D721Med (cell line): ENCODE measurements around the gene LRP1B.

ENCODE experiments used
- DNase-seq: peaks from one replicate; pipeline ENCODE4 v3.0.0; 2011; ENCODE audit warnings: low spot score; ENCODE audit not compliant: insufficient read length
- FAIRE-seq: peaks from 2 replicates; lab custom pipeline; 2011; peaks lifted over from hg19 to GRCh38; lab: Jason Lieb, UNC
- CTCF ChIP-seq: IDR thresholded peaks from 2 replicates; pipeline ENCODE4 v1.5.1; 2012; ENCODE audit warnings: mild to moderate bottlenecking, control low read depth; ENCODE audit not compliant: insufficient read depth; ENCODE audit errors: missing control alignments

LRP1B gene

DNA sequence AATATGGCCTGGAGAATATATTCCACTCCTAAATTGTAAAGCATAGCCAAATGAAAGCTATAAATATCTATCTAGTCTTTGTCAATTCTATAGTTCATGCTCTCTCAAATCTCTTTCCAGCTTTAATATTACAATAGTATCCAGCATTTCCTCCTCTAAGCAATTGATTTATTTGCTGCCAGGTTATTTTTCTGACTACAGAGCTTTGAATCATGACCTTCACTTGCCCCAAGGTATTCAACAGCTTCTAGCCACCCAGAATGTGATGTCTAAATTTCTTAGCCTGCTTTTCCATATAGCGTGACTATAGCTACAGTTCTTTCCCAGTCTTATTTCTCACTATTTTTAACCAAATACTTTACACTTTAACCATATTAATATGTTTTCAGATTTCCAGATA lies 1287.6 kb downstream of the LRP1B start:
- DNase-seq (no peak), FAIRE-seq (no peak)
- no peak for TF ChIP-seq CTCF

- DNase-seq (no peak), FAIRE-seq (no peak)
- no peak for TF ChIP-seq CTCF
Measured at GRCh38 chr2:140842110-140842509, 1288.7 kb downstream of the LRP1B start.

DNA sequence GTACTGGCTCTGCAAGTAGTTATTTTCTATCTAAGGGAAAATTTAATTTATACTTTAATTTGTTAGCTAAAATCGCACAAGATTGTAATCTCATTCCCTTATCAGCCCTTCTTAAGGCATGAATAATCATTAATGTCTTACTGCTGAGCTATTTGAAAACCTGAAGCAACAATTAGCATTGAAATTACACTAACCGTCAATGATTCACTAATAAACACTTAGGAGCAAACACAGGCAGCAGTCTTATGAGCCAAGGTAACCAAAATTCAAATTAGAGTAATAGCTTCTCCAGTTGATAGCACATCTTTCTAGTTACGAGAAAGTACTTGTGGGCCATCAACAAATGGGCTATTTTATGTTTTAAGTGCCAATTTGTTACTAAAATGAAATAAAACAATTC lies 1289.7 kb downstream of the LRP1B start:
- FAIRE-seq (no peak), DNase-seq (no peak)
- no peak for TF ChIP-seq CTCF

GRCh38 chr2:140836826-140837225 lies 1294.0 kb downstream of the LRP1B start:
- FAIRE-seq: no peak

GRCh38 chr2:140835079-140835478 lies 1295.7 kb downstream of the LRP1B start:
- DNase-seq (no peak), FAIRE-seq (no peak)
- TF ChIP-seq CTCF: no peak

More at GRCh38 chr2:140836826-140837225, 1294.0 kb downstream of the LRP1B start:
- DNase-seq: no peak
- no peak for TF ChIP-seq CTCF

DNA sequence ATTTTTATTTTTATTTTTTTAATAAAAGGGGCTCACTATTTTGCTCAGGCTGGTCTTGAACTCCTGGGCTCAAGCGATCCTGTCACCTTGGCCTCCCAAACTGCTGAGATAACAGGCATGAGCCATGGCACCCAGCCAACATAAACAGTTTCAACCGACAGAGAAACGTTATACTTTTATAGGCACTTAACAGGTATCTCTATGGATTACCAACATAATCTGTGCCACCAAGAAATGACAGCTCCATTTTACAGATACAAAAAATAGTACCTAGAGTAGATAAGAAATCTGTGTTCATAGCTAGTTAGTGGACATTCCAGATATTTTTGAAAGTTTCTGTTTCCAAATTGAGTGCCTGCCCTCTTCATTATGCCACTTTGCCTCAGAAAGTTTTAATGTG lies 1316.7 kb downstream of the LRP1B start:
- TF ChIP-seq CTCF: no peak
- FAIRE-seq (no peak), DNase-seq (no peak)

DNA sequence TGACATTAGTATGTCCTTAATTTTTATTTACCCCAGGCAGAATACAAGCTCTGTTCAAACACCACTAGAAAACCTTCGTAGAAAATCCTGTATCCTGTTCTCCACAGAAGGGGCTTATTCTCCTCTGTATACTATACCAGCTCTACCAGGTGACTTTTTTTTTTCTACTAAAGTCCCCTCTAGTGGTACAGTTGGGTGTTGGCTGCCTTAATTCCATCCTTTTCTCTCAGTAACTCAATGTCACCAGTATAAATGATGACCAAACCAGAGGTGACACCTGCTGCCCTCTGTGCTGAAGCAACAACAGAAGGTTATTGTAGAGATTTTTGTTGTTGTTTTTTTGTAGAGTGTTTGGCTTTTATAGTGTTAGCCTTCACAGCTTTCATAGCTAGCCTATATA lies 1322.0 kb downstream of the LRP1B start:
- TF ChIP-seq CTCF: no peak
- FAIRE-seq: no peak
- no peak for DNase-seq
